Neural crest cell (in vitro differentiated cells): Measurements from ENCODE around the gene TAPBPL. TPM values are rescaled to one million over a fixed set of nuclear protein-coding genes. Genes with fewer than 3 reads are reported as not detected.

Experiments used
- DNase-seq: peaks from one replicate; pipeline ENCODE4 v3.0.0; 2021; ENCODE audit warnings: low read depth, mixed read lengths, low spot score
- H3K27ac Mint-ChIP-seq: one replicate; pipeline ENCODE4 v1.8.0; 2021; ENCODE audit warnings: mild to moderate bottlenecking, mixed read lengths; ENCODE audit not compliant: unreplicated experiment
- H3K27me3 Mint-ChIP-seq: 2 replicates; pipeline ENCODE4 v1.8.0; 2021; ENCODE audit warnings: low read depth, mild to moderate bottlenecking, mixed read lengths
- H3K36me3 Mint-ChIP-seq: 2 replicates; pipeline ENCODE4 v1.8.0; 2021; ENCODE audit warnings: low read depth, mild to moderate bottlenecking, mixed read lengths
- H3K4me1 Mint-ChIP-seq: 2 replicates; pipeline ENCODE4 v1.8.0; 2021; ENCODE audit warnings: mixed read lengths
- H3K4me3 Mint-ChIP-seq: one replicate; pipeline ENCODE4 v1.8.0; 2021; ENCODE audit warnings: mild to moderate bottlenecking, mixed read lengths
- H3K9me3 Mint-ChIP-seq: 2 replicates; pipeline ENCODE4 v1.8.0; 2021; ENCODE audit warnings: mixed read lengths
- total RNA-seq: library from RNA; stranded (reverse); gene quantifications from 2 replicates; pipeline ENCODE4 v1.2.1, GENCODE V29; 2021
- TF ChIP-seq, protein P1 (sequence below): fragments of 200-600 bp; sonication (generic); conservative IDR thresholded peaks from 2 replicates; pipeline ENCODE4 v1.5.0; 2021; ENCODE audit warnings: antibody characterized with exemption, mild to moderate bottlenecking

TAPBPL gene
- total RNA-seq, 1 donor from 2014 or later = 1.2 TPM

DNA sequence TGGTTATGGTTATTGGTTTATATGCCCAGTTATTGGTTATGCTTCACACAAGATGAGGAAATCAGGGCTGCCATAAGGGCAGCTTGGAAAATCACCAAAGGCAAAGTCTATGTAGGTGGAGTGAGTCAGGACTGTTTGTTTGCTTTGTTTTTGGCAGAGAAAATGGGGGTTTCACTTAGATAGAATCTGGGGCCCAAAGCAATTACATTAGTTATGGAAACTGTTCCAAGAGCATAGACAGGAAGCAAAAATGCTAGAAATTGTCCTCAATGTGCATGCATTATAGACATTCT lies 16.4 kb downstream of the TAPBPL start:
- H3K9me3 Mint-ChIP-seq = no peaks in the 10 kb centered on the region
- no peak for DNase-seq
- peaks cover 3% of the 10 kb centered on the region for H3K36me3 Mint-ChIP-seq
- H3K4me1 Mint-ChIP-seq = peaks cover 19% of the 10 kb centered on the region
- TF ChIP-seq, protein P1, sequence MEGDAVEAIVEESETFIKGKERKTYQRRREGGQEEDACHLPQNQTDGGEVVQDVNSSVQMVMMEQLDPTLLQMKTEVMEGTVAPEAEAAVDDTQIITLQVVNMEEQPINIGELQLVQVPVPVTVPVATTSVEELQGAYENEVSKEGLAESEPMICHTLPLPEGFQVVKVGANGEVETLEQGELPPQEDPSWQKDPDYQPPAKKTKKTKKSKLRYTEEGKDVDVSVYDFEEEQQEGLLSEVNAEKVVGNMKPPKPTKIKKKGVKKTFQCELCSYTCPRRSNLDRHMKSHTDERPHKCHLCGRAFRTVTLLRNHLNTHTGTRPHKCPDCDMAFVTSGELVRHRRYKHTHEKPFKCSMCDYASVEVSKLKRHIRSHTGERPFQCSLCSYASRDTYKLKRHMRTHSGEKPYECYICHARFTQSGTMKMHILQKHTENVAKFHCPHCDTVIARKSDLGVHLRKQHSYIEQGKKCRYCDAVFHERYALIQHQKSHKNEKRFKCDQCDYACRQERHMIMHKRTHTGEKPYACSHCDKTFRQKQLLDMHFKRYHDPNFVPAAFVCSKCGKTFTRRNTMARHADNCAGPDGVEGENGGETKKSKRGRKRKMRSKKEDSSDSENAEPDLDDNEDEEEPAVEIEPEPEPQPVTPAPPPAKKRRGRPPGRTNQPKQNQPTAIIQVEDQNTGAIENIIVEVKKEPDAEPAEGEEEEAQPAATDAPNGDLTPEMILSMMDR = no peak
- H3K27ac Mint-ChIP-seq = no peak overlapping the region
- peak overlapping the region; percentile 66 for H3K4me3 Mint-ChIP-seq
- H3K27me3 Mint-ChIP-seq = no peaks in the 10 kb centered on the region

DNA sequence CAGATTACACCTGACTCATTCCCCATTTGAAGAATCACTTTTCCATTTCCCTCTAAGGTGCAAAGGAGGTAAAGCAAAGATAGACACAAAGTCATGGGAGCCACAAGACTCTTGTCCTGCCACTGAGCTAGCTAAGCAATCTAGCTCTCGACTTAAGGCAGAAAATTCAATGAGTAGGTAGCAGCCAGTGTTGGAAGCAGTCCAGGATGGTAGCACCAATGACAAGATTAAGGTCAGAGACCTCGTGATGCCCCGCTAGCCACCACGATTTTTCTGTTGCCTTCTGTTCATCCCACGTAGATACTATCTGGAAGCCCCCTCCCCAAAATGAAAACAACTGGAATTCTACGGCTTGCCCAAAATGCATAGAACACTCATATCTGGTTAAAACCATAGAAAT lies 17.2 kb downstream of the TAPBPL start:
- Mint-ChIP-seq H3K9me3 (no peaks in the 10 kb centered on the region), H3K27ac (no peak overlapping the region), H3K36me3 (peaks cover 2% of the 10 kb centered on the region), H3K27me3 (no peaks in the 10 kb centered on the region), H3K4me3 (peak overlapping the region; percentile 66), H3K4me1 (peaks cover 19% of the 10 kb centered on the region)
- TF ChIP-seq, protein P1 = no peak
- DNase-seq = no peak

DNA sequence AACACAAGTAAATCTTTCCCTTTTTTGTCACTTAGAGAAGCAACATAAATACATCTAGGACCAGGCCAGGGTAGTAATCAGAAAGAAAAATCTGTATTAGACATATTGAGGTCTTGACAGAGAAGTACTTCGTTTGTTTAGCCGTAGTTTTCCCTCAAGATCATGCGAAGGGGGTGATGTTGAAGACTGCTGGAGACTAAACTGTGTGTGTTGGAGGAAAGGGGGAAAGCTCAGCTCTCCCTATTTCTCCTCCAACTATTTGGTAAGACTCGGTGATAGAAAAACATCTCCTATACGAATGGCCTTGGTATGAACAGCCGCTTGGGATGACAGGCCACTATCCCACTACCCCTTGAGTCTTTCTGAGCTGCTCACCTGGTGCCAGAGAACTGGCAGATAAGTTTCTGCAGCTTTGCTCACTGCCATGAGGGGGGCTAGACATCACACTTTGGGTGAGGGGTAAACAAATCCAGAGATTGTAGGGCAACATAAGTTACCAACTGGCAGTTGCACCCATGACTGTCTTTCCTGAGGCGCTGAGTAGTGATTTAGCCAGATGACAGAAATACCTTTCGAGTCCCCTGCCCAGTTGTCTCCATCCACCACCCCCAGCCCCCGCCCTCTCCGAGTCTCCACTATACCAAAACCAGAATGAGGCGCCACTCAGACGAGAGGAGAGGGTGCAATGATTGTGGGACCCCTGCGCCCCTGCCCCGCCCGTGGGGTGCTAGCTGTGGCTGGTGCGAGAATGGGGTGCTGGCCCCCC lies 17.9 kb downstream of the TAPBPL start:
- H3K4me1 Mint-ChIP-seq = peaks cover 23% of the 10 kb centered on the region
- H3K36me3 Mint-ChIP-seq = no peaks in the 10 kb centered on the region
- H3K27me3 Mint-ChIP-seq = peaks cover 2% of the 10 kb centered on the region
- TF ChIP-seq, protein P1 = no peak
- H3K27ac Mint-ChIP-seq = no peak overlapping the region
- H3K4me3 Mint-ChIP-seq = peak overlapping the region; percentile 92
- DNase-seq = no peak
- H3K9me3 Mint-ChIP-seq = no peaks in the 10 kb centered on the region

DNA sequence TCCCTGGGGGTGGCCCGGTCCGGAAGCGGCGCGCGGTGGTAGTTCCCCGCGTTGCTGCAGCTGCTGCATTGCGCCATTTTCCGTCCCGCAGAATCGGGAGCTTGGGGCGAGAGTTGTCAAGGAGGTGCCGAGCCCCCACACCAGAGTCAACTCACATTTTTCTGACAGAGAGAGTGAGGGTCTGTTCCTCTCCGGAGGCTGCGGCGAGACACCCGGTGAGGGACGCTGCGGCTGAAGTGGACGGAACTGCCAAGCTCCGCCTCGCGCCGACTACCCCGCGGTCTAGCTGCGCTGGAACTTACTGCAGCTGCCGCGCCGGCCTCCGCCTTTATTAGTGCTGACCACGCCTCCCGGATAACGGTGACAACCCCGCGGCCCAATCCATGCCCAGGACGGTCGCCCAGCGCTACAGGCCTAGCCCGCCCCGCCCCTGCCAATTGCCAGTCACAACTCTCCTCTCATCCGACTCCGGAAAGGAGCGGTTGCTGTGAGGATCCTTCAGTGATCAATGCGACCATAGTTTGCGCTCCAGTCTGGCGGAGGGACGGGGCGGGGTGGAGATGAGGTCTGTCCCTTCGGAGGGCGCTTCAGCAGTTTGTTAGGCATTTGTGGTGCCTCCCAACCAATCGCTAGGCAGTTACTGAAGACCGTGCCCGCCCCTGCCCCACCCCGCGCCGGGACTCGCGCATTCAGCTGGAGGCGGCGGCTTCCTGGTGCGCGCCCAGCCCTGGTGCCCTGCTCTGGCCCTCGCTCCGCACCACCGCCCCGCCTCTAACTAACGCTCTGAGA lies 18.7 kb downstream of the TAPBPL start, which contains the start of gene VAMP1:
Gene VAMP1 (minus strand): TSS at position 303 of the 789 bp plus-strand sequence. CDS start 146 bp downstream, at position 157.
- TF ChIP-seq, protein P1 = no peak
- DNase-seq = peak; percentile 97
- Mint-ChIP-seq H3K9me3 (no peaks in the 10 kb centered on the region), H3K4me1 (peaks cover 24% of the 10 kb centered on the region), H3K36me3 (no peaks in the 10 kb centered on the region), H3K27ac (peak within 1 kb of the TSS; percentile 93), H3K4me3 (peak within 1 kb of the TSS; percentile 92), H3K27me3 (peaks cover 3% of the 10 kb centered on the region)

DNA sequence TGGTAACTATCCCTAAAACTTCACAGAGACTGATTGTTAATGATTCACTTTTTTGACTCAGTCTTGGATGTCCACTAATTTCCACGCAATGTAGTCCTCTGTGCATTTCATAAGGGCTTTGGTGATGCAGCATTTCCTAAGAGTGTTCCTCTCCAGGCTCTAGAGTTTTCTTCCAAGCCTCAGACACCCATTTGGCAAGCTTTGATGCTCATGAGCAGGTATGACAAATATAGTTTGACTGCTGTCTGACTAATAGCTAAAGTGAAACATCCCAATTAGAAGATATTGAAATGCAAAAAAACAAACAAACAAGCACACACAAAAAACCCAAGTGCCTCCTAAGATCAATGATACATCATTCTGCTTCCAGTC lies 20.1 kb downstream of the TAPBPL start:
- Mint-ChIP-seq H3K27me3 (peaks cover 3% of the 10 kb centered on the region), H3K27ac (no peak overlapping the region), H3K9me3 (no peaks in the 10 kb centered on the region), H3K36me3 (no peaks in the 10 kb centered on the region), H3K4me3 (peak overlapping the region; percentile 3), H3K4me1 (peaks cover 24% of the 10 kb centered on the region)
- TF ChIP-seq, protein P1 = no peak
- DNase-seq = no peak
